ENCODE measurements around the gene TMBIM4. TPM values are rescaled to one million over a fixed set of nuclear protein-coding genes. Genes with fewer than 3 reads are reported as not detected.

The TMBIM4 gene
- total and polyA plus RNA-seq, 10 of the 15 experiments (the other 5 are each of a cell fraction or from before 2014, with no cell fraction given), result 38.8 to 341 (median 82.8) TPM

- TF ChIP-seq, protein P1, sequence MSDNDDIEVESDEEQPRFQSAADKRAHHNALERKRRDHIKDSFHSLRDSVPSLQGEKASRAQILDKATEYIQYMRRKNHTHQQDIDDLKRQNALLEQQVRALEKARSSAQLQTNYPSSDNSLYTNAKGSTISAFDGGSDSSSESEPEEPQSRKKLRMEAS (IDR thresholded peaks at IDR 0.05; ENCODE audit: low read depth, low read length), result no peak
- TF ChIP-seq RUNX3 (IDR thresholded peaks at IDR 0.05; ENCODE audit: low read length) (0 out of 2 replicates have a peak, but pooled peaks have one; percentile 3), ZNF24 (IDR thresholded peaks at IDR 0.05) (0 out of 2 replicates have a peak, but pooled peaks have one; percentile 13), GATAD2B (conservative IDR thresholded peaks at IDR 0.05; ENCODE audit: low read depth) (no peak), SPI1 (IDR thresholded peaks at IDR 0.05; ENCODE audit: borderline replicate concordance, insufficient read depth, low read depth, low read length) (no peak), ZBED1 (IDR thresholded peaks at IDR 0.05; ENCODE audit: borderline replicate concordance) (no peak), BACH1 (IDR thresholded peaks at IDR 0.05; ENCODE audit: borderline replicate concordance) (no peak), JUNB (IDR thresholded peaks at IDR 0.05) (0 out of 2 replicates have a peak, but pooled peaks have one; percentile 24), TAF1 (IDR thresholded peaks at IDR 0.05; ENCODE audit: borderline replicate concordance, low read depth, low read length) (no peak), FOS (IDR thresholded peaks at IDR 0.05; ENCODE audit: borderline replicate concordance, extremely low read depth, insufficient read length) (no peak), MTA3 (IDR thresholded peaks at IDR 0.05; ENCODE audit: borderline replicate concordance, low read length) (no peak), TCF7 (IDR thresholded peaks at IDR 0.05; ENCODE audit: borderline replicate concordance) (no peak), STAT1 (conservative IDR thresholded peaks at IDR 0.05) (no peak), FOXK2 (IDR thresholded peaks at IDR 0.05) (no peak), HDAC6 (IDR thresholded peaks at IDR 0.05; ENCODE audit: unreplicated experiment) (no peak)
- TF ChIP-seq, protein P2, sequence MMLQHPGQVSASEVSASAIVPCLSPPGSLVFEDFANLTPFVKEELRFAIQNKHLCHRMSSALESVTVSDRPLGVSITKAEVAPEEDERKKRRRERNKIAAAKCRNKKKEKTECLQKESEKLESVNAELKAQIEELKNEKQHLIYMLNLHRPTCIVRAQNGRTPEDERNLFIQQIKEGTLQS (IDR thresholded peaks at IDR 0.05; ENCODE audit: borderline replicate concordance, extremely low read depth, low read depth, low read length), result no peak
- TF ChIP-seq, protein P3, sequence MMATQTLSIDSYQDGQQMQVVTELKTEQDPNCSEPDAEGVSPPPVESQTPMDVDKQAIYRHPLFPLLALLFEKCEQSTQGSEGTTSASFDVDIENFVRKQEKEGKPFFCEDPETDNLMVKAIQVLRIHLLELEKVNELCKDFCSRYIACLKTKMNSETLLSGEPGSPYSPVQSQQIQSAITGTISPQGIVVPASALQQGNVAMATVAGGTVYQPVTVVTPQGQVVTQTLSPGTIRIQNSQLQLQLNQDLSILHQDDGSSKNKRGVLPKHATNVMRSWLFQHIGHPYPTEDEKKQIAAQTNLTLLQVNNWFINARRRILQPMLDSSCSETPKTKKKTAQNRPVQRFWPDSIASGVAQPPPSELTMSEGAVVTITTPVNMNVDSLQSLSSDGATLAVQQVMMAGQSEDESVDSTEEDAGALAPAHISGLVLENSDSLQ (IDR thresholded peaks at IDR 0.05), result peak; percentile 39; the same call in 1 of the 2 replicates
These were observed 77.1 kb downstream of the TMBIM4 start (continued) for GRCh38 chr12:66092559-66093269.

Data from GM12878 (cell line).